Adrenal gland (tissue), 5 donors: ENCODE measurements around the gene TET3.

Source experiments
- POLR2A ChIP-seq, 2 donors: fragments of 450-650 bp; IDR thresholded peaks; one replicate each; pipeline ENCODE4 v1.6.1; 2017; ENCODE audit warnings: antibody characterized with exemption in 2 of 2, mild to moderate bottlenecking in 2 of 2, moderate library complexity in 1 of 2
- TF ChIP-seq, protein P1 (sequence below), 6 experiments: fragments of 450-650 bp in 4 of 6; fragments of 200-600 bp in 2 of 6; sonication (generic) in 1 of 6; IDR thresholded peaks; 1 replicate in 5 of 6; 2 replicates in 1 of 6; pipeline versions ENCODE4 v1.5.1 to v1.8.0; 2016 to 2021; ENCODE audit warnings: antibody characterized with exemption in 6 of 6, mild to moderate bottlenecking in 2 of 6, moderate library complexity in 1 of 6
- donor health status: DM: no; HTN: no; CAD: no.

- TF ChIP-seq, protein P1, sequence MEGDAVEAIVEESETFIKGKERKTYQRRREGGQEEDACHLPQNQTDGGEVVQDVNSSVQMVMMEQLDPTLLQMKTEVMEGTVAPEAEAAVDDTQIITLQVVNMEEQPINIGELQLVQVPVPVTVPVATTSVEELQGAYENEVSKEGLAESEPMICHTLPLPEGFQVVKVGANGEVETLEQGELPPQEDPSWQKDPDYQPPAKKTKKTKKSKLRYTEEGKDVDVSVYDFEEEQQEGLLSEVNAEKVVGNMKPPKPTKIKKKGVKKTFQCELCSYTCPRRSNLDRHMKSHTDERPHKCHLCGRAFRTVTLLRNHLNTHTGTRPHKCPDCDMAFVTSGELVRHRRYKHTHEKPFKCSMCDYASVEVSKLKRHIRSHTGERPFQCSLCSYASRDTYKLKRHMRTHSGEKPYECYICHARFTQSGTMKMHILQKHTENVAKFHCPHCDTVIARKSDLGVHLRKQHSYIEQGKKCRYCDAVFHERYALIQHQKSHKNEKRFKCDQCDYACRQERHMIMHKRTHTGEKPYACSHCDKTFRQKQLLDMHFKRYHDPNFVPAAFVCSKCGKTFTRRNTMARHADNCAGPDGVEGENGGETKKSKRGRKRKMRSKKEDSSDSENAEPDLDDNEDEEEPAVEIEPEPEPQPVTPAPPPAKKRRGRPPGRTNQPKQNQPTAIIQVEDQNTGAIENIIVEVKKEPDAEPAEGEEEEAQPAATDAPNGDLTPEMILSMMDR (IDR thresholded peaks at IDR 0.05), result no peak
- no peak for TF ChIP-seq POLR2A (IDR thresholded peaks at IDR 0.05)
Observed at GRCh38 chr2:74001121-74001520, 16.4 kb downstream of the TET3 start.
